WI38 (cell line): ENCODE measurements around the gene CCL5.

Experiments
- H3K4me3 ChIP-seq: 2 replicates; pipeline ENCODE4 v1.5.1; 2011; ENCODE audit warnings: low read depth, mild to moderate bottlenecking, control low read depth, low read length
- CTCF ChIP-seq: IDR thresholded peaks from 2 replicates; pipeline ENCODE4 v1.5.1; 2012; ENCODE audit warnings: low read depth, mild to moderate bottlenecking, control low read depth, low read length

The CCL5 gene

GRCh38 chr17:35847006-35847405 is 33.2 kb downstream of the CCL5 start:
- no peak for TF ChIP-seq CTCF
- no peak overlapping the region for H3K4me3 ChIP-seq

GRCh38 chr17:35846055-35846809 is 33.9 kb downstream of the CCL5 start:
- no peak overlapping the region for H3K4me3 ChIP-seq
- TF ChIP-seq CTCF: no peak

- no peak overlapping the region for H3K4me3 ChIP-seq
- TF ChIP-seq CTCF: no peak
These were observed 35.6 kb downstream of the CCL5 start for GRCh38 chr17:35844547-35844946.

- TF ChIP-seq CTCF: no peak
- no peak overlapping the region for H3K4me3 ChIP-seq
These were observed 36.5 kb downstream of the CCL5 start for GRCh38 chr17:35843698-35844097.

- TF ChIP-seq CTCF: no peak
- H3K4me3 ChIP-seq: no peak overlapping the region
These were observed 37.9 kb downstream of the CCL5 start for GRCh38 chr17:35842239-35842638.

GRCh38 chr17:35841505-35841904 is 38.7 kb downstream of the CCL5 start:
- TF ChIP-seq CTCF: no peak
- no peak overlapping the region for H3K4me3 ChIP-seq

GRCh38 chr17:35841101-35841500 is 39.1 kb downstream of the CCL5 start:
- no peak overlapping the region for H3K4me3 ChIP-seq
- no peak for TF ChIP-seq CTCF
